ENCODE measurements around the gene ITPRIP.

DNA sequence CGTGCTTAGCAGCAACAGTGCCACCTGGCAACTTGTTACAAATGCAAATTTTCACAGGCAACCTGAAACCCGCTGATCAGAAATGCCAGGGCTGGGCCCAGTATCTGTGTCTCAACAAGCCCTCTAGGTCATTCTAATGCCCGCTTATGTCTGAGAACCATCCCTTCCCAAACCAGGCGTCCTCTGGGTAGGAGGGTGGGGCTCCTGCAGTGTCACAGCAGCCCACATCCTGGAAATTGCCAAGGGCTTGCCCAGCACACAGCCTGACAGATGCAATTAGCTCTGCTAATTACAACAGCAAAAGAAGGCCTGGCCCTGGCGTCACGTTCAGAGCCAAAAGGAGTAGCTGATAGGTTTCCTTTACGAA is 15.9 kb downstream of the ITPRIP start:
- TF ChIP-seq POU5F1 (IDR thresholded peaks at IDR 0.05; ENCODE audit: low read depth, low read length): no peak
- TF ChIP-seq, protein P1, sequence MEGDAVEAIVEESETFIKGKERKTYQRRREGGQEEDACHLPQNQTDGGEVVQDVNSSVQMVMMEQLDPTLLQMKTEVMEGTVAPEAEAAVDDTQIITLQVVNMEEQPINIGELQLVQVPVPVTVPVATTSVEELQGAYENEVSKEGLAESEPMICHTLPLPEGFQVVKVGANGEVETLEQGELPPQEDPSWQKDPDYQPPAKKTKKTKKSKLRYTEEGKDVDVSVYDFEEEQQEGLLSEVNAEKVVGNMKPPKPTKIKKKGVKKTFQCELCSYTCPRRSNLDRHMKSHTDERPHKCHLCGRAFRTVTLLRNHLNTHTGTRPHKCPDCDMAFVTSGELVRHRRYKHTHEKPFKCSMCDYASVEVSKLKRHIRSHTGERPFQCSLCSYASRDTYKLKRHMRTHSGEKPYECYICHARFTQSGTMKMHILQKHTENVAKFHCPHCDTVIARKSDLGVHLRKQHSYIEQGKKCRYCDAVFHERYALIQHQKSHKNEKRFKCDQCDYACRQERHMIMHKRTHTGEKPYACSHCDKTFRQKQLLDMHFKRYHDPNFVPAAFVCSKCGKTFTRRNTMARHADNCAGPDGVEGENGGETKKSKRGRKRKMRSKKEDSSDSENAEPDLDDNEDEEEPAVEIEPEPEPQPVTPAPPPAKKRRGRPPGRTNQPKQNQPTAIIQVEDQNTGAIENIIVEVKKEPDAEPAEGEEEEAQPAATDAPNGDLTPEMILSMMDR (IDR thresholded peaks at IDR 0.05; ENCODE audit: control extremely low read depth in 1 of 3, insufficient read depth in 1 of 3, low read depth in 1 of 3, low read length in 3 of 3): no peak
- no peak for TF ChIP-seq POLR2A (IDR thresholded peaks at IDR 0.05; ENCODE audit: control extremely low read depth in 1 of 2, low read depth in 2 of 2, low read length in 2 of 2)
- TF ChIP-seq POLR2AphosphoS5 (IDR thresholded peaks at IDR 0.05; ENCODE audit: low read depth, low read length): no peak
- TF ChIP-seq FOSL1 (IDR thresholded peaks at IDR 0.05; ENCODE audit: insufficient read depth, low read depth, low read length): no peak
- TF ChIP-seq TAF1 (IDR thresholded peaks at IDR 0.05; ENCODE audit: low read depth, low read length): no peak
- no peak for TF ChIP-seq EZH2 (IDR thresholded peaks at IDR 0.05; ENCODE audit: low read depth, low read length, severe bottlenecking)
- TF ChIP-seq, protein P2, sequence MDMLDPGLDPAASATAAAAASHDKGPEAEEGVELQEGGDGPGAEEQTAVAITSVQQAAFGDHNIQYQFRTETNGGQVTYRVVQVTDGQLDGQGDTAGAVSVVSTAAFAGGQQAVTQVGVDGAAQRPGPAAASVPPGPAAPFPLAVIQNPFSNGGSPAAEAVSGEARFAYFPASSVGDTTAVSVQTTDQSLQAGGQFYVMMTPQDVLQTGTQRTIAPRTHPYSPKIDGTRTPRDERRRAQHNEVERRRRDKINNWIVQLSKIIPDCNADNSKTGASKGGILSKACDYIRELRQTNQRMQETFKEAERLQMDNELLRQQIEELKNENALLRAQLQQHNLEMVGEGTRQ (IDR thresholded peaks at IDR 0.05; ENCODE audit: low read length): no peak
- no peak for TF ChIP-seq ZNF274 (IDR thresholded peaks at IDR 0.05; ENCODE audit: borderline replicate concordance, extremely low read depth, low read length)
- TF ChIP-seq BCL11A (IDR thresholded peaks at IDR 0.05; ENCODE audit: low read depth in 2 of 2, low read length in 2 of 2): no peak
- TF ChIP-seq, protein P3, sequence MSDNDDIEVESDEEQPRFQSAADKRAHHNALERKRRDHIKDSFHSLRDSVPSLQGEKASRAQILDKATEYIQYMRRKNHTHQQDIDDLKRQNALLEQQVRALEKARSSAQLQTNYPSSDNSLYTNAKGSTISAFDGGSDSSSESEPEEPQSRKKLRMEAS (IDR thresholded peaks at IDR 0.05): no peak
- no peak for TF ChIP-seq SIX5 (IDR thresholded peaks at IDR 0.05; ENCODE audit: low read depth, low read length)
- no peak for TF ChIP-seq RFX5 (IDR thresholded peaks at IDR 0.05; ENCODE audit: borderline replicate concordance, low read depth, low read length)

Data from H1 (cell line).